Activated CD8-positive, alpha-beta T cell treated with anti-CD3 and anti-CD28 coated beads for 36 hours (primary cell): ENCODE results near the gene RABGGTB. TPM values are rescaled to one million over a fixed set of nuclear protein-coding genes. Genes with fewer than 3 reads are reported as not detected.
A peak's percentile ranks its signal among the peaks of the same experiment; 100 is the strongest.
"Not testable (repeated sequence)": the region's sequence is repeated elsewhere in the genome, so short reads cannot be mapped to it uniquely, and the experiment has no call there.

Experiments
- ATAC-seq: fragments of 200-7000 bp; cut with Tn5 transposase; one replicate; pipeline ENCODE4 v1.10.0; 2021; ENCODE audit warnings: mild to moderate bottlenecking, moderate library complexity
- CTCF ChIA-PET: fragments of 350-600 bp; sonication (Branson Sonifier 250); formaldehyde crosslinking; loops from one replicate; lab custom pipeline; 2021; ENCODE audit warnings: antibody characterized with exemption; lab: Charles Lee
- POLR2A ChIA-PET: fragments of 350-600 bp; sonication (Branson Sonifier 250); formaldehyde crosslinking; loops from one replicate; lab custom pipeline; 2021; ENCODE audit warnings: antibody characterized with exemption; lab: Charles Lee
- DNase-seq: peaks from one replicate; pipeline ENCODE4 v3.0.0-alpha.2; 2020
- H3K27ac Mint-ChIP-seq: one replicate; pipeline ENCODE4 v1.8.0; 2021; ENCODE audit warnings: mild to moderate bottlenecking, mixed read lengths
- H3K27me3 Mint-ChIP-seq: one replicate; pipeline ENCODE4 v1.8.0; 2021; ENCODE audit warnings: mixed read lengths
- H3K36me3 Mint-ChIP-seq: one replicate; pipeline ENCODE4 v1.8.0; 2021; ENCODE audit warnings: low read depth, mixed read lengths
- H3K4me1 Mint-ChIP-seq: one replicate; pipeline ENCODE4 v1.8.0; 2021; ENCODE audit warnings: low read depth, mixed read lengths
- H3K4me3 Mint-ChIP-seq: one replicate; pipeline ENCODE4 v1.8.0; 2021; ENCODE audit warnings: mild to moderate bottlenecking, moderate library complexity, mixed read lengths
- H3K9me3 Mint-ChIP-seq: one replicate; pipeline ENCODE4 v1.8.0; 2021; ENCODE audit warnings: mixed read lengths
- intact Hi-C: fragments of 100-400 bp; cut with micrococcal nuclease; formaldehyde crosslinking; loops from one replicate; pipeline ENCODE4 v1.10.0; 2022
- total RNA-seq, 2 experiments: library from RNA; stranded (reverse); gene quantifications; one replicate each; pipeline ENCODE4 v1.2.3, GENCODE V29; 2021
- TF ChIP-seq, protein P1 (sequence below): fragments of 200-600 bp; IDR thresholded peaks from one replicate; pipeline ENCODE4 v1.8.0; 2022; ENCODE audit warnings: antibody characterized with exemption, mild to moderate bottlenecking

RABGGTB gene
- total RNA-seq, 2 experiments from 2014 or later = 170 to 173 TPM

DNA sequence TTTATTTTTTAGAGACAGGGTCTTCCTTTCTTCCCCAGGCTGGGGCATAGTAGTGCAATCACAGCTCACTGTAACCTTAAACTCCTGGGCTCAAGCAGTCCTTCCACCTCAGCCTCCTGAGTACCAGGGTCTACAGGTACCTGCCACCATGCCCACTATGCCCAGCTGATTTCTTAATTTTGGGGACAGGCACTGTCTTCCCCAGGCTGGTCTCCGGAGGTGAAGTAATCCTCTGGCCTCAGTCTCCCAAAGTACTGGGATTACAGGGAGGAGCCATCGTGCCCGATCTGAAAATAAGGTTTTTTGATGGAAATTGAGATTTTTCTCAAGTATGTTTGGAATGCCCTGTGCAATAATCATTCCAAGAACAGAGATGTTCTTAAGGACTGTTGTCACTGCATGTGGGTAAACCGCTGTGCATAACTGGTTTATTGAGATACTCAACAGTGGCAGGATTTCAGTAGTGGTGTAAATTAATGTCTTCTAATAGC, 9.7 kb downstream of the RABGGTB start:
- no peak overlapping the region for H3K27ac Mint-ChIP-seq
- H3K36me3 Mint-ChIP-seq = peaks cover 63% of the 10 kb centered on the region
- POLR2A ChIA-PET = interaction anchor here (0.5 to 4.3 kb wide), 7 partner anchors 9 to 1643 kb away, joined by 3 to 52 read pairs (median 3); partner anchors contain the start of gene RABGGTB
- H3K9me3 Mint-ChIP-seq = no peaks in the 10 kb centered on the region
- no peak for DNase-seq
- CTCF ChIA-PET = no interaction called here
- peak; percentile 3 for ATAC-seq
- no peak overlapping the region for H3K4me3 Mint-ChIP-seq
- intact Hi-C loops = no loop called here
- H3K4me1 Mint-ChIP-seq = peaks cover 25% of the 10 kb centered on the region
- TF ChIP-seq, protein P1, sequence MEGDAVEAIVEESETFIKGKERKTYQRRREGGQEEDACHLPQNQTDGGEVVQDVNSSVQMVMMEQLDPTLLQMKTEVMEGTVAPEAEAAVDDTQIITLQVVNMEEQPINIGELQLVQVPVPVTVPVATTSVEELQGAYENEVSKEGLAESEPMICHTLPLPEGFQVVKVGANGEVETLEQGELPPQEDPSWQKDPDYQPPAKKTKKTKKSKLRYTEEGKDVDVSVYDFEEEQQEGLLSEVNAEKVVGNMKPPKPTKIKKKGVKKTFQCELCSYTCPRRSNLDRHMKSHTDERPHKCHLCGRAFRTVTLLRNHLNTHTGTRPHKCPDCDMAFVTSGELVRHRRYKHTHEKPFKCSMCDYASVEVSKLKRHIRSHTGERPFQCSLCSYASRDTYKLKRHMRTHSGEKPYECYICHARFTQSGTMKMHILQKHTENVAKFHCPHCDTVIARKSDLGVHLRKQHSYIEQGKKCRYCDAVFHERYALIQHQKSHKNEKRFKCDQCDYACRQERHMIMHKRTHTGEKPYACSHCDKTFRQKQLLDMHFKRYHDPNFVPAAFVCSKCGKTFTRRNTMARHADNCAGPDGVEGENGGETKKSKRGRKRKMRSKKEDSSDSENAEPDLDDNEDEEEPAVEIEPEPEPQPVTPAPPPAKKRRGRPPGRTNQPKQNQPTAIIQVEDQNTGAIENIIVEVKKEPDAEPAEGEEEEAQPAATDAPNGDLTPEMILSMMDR = no peak
- H3K27me3 Mint-ChIP-seq = no peaks in the 10 kb centered on the region

DNA sequence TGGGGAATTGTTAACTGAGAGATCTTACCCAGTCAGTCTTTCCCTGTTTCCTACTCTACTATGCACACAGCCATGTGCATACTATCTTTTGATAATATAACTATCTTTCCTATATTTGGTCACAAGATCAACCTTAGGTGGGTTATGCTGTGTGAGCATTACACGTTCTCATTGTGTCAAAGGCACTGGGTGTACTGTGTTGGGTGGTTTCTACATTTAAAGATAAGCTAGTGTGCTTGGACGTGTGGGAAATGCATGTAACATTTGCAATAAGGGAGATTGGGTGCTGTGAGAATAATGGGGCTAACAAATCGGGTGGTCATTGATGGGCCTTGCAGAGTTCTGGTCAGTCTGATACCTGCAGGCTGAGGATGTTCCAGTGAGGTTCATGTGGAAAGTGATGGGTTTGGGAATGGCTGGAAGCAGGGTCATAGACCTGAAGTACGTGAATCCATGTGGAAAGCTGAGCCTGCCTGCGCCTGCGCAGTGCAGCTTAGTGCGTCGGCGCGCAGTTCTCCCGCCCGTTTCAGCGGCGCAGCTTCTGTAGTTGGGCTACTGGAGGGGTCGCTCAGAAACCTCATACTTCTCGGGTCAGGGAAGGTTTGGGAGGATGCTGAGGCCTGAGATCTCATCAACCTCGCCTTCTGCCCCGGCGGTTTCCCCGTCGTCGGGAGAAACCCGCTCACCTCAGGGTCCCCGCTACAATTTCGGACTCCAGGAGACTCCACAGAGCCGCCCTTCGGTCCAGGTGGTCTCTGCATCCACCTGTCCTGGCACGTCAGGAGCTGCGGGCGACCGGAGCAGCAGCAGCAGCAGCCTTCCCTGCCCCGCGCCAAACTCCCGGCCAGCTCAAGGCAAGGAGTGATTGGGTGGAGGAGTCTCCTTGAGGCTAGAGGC, 10.6 kb downstream of the RABGGTB start, which contains the start of gene MSH4:
Gene MSH4 (plus strand): TSS at position 507 of the 897 bp plus-strand sequence. CDS start 104 bp downstream, at position 611.
- DNase-seq (no peak), ATAC-seq (peak; percentile 37)
- ChIA-PET POLR2A (interaction anchor here (0.5 to 4.3 kb wide), 8 partner anchors 8 to 1644 kb away, joined by 3 to 52 read pairs (median 3); partner anchors contain the start of gene RABGGTB), CTCF (no interaction called here)
- no peaks in the 10 kb centered on the region for H3K9me3 Mint-ChIP-seq
- TF ChIP-seq, protein P1 = no peak
- peaks cover 55% of the 10 kb centered on the region for H3K36me3 Mint-ChIP-seq
- peak within 1 kb of the TSS; percentile 35 for H3K27ac Mint-ChIP-seq
- H3K4me1 Mint-ChIP-seq = peaks cover 17% of the 10 kb centered on the region
- H3K4me3 Mint-ChIP-seq = peak within 1 kb of the TSS; percentile 3
- intact Hi-C loops = no loop called here
- H3K27me3 Mint-ChIP-seq = no peaks in the 10 kb centered on the region

DNA sequence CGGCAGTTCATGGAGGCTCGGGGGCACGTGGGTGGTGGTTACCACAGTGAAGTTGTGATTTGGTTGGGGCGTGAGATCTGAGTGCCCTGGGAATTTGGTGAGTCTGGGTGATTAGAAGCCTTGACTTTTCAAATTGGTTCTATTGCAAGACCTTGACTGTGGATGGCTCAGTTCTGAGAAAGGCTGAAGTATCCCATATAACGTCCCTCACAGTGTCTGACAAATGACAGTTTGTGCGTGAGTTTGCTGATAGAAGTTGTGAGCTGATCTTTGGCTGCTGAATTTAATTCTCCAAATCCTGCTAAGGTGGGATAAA, 11.2 kb downstream of the RABGGTB start:
- no peaks in the 10 kb centered on the region for H3K27me3 Mint-ChIP-seq
- TF ChIP-seq, protein P1 = no peak
- CTCF ChIA-PET = no interaction called here
- no peak for DNase-seq
- no peak for ATAC-seq
- H3K27ac Mint-ChIP-seq = peak overlapping the region; percentile 20
- POLR2A ChIA-PET = interaction anchor here (0.9 to 4.3 kb wide), 3 partner anchors 10 to 68 kb away, joined by 3 to 52 read pairs (median 4); partner anchors contain the start of gene RABGGTB
- no peak overlapping the region for H3K4me3 Mint-ChIP-seq
- intact Hi-C loops = no loop called here
- no peaks in the 10 kb centered on the region for H3K9me3 Mint-ChIP-seq
- H3K4me1 Mint-ChIP-seq = peaks cover 13% of the 10 kb centered on the region
- H3K36me3 Mint-ChIP-seq = peaks cover 49% of the 10 kb centered on the region

DNA sequence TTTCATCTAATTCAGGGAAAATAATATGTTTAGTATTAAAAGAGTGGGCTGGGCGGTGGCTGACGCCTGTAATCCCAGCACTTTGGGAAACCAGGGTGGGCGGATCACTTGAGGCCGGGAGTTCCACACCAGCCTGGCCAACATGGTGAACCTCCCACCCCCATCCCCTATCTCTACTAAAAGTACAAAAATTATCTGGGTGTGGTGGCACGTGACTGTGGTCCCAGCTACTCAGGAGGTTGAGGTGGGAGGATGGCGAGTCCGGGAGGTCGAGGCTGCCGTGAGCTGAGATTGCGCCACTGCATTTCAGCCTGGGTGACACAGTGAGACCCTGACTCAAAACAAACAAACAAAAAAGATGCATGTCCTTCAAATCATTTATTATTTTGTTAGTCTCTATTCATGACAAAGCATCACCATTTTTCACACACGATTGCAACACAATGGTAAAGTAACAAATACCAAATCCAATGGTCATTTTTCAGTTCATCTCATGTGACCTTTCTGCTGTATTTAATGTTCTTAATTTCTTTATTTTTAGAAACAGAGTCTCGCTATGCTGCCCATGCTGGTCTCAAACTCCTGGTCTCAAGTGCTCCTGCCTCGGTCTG, 11.7 kb downstream of the RABGGTB start:
- intact Hi-C loops = no loop called here
- H3K27me3 Mint-ChIP-seq = no peaks in the 10 kb centered on the region
- CTCF ChIA-PET = no interaction called here

DNA sequence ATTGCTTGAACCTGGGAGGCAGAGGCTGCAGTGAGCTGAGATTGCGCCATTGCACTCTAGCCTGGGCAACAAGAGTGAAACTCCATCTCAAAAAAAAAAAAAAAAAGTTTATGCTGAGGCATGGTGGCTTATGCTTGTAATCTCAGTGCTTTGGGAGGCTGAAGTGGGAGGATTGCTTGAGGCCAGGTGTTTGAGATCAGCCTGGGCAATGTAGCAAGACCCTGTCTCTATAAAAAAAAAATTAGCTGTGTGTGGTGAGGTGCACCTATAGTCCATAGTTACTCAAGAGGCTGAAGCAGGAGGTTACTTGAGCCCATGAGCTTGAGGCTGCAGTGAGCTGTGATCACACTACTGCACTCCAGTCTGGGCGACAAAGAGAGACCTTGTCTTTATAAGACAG, 15.4 kb downstream of the RABGGTB start:
- H3K27ac Mint-ChIP-seq, H3K4me1 Mint-ChIP-seq, H3K4me3 Mint-ChIP-seq, ATAC-seq, H3K9me3 Mint-ChIP-seq, DNase-seq, H3K27me3 Mint-ChIP-seq, intact Hi-C loops: not testable (repeated sequence)
- H3K36me3 Mint-ChIP-seq = peaks cover 15% of the 10 kb centered on the region
- ChIA-PET CTCF (interaction anchor here (0.9 kb wide), 1 partner anchor 10 kb away, joined by 3 read pairs; no protein-coding TSS in a partner anchor), POLR2A (interaction anchor here (1.9 kb wide), 1 partner anchor 15 kb away, joined by 4 read pairs; no protein-coding TSS in a partner anchor)

More for the DNA sequence above, 11.7 kb downstream of the RABGGTB start:
- Mint-ChIP-seq H3K4me1 (peaks cover 9% of the 10 kb centered on the region), H3K27ac (peak overlapping the region; percentile 25), H3K36me3 (peaks cover 44% of the 10 kb centered on the region), H3K9me3 (no peaks in the 10 kb centered on the region), H3K4me3 (no peak overlapping the region)
- TF ChIP-seq, protein P1 = no peak
- no peak for DNase-seq
- no peak for ATAC-seq
- POLR2A ChIA-PET = interaction anchor here (0.7 to 4.3 kb wide), 3 partner anchors 11 to 1646 kb away, joined by 3 to 52 read pairs (median 3); partner anchors contain the start of gene RABGGTB
